Endometrial microvascular endothelial cells (primary cell): ENCODE data around the gene TSSC4. TPM values are rescaled to one million over a fixed set of nuclear protein-coding genes. Genes with fewer than 3 reads are reported as not detected.

Experiments used
- in situ Hi-C: cut with HindIII; loops from 2 replicates; pipeline ENCODE4 v1.10.0; 2017; ENCODE audit warnings: low sequenced_read_pairs, low pct_unique_long_range_greater_than_20kb; ENCODE audit errors: inconsistent ontology term
- total RNA-seq: library from RNA; depleted of rRNA; stranded (reverse); fragments of >200 nt; gene quantifications from one replicate; pipeline ENCODE4 v1.2.3, GENCODE V29; 2015; ENCODE audit errors: inconsistent ontology term

TSSC4 gene
- total RNA-seq, 1 donor from 2014 or later = 39.8 TPM

DNA sequence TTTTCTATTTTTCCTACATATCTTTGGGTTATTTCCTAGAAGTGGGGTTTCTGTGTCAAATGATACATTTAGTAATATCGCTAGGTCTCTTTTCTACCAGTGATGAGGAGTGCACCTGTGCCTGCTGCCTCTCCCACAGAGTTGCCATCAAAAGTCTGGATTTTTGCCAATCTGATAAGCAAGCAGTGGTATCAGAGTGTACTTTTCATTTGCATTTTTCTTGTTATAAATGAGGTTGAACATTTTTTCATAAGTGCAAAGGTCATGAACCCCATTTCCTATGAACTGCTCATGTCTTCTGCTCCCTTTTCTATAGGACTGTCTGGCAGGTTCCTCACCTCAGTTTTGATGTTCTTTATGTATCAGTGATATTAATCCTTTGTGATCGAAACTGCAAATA is 42.0 kb downstream of the TSSC4 start:
- in situ Hi-C loops = no loop called here

DNA sequence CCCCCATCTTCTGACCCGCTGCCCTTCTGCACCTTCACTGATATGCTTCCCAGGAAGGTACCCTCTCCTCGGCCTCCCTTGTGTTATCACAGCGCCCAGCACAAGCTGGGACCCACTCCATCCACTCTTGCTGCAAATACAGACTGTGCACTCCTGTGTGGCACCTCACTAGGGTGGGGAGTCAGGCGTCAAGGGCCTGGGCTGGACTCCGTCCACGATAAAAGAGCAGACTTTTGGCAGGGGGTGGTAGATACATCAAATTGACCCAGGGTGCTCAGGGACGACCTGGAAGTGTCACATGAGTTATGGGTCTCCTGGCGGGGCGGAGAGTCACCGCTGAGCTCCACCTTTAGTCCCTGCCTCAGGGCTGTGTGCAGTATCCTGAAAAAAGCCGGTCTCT is 42.9 kb downstream of the TSSC4 start:
- in situ Hi-C loops = no loop called here

DNA sequence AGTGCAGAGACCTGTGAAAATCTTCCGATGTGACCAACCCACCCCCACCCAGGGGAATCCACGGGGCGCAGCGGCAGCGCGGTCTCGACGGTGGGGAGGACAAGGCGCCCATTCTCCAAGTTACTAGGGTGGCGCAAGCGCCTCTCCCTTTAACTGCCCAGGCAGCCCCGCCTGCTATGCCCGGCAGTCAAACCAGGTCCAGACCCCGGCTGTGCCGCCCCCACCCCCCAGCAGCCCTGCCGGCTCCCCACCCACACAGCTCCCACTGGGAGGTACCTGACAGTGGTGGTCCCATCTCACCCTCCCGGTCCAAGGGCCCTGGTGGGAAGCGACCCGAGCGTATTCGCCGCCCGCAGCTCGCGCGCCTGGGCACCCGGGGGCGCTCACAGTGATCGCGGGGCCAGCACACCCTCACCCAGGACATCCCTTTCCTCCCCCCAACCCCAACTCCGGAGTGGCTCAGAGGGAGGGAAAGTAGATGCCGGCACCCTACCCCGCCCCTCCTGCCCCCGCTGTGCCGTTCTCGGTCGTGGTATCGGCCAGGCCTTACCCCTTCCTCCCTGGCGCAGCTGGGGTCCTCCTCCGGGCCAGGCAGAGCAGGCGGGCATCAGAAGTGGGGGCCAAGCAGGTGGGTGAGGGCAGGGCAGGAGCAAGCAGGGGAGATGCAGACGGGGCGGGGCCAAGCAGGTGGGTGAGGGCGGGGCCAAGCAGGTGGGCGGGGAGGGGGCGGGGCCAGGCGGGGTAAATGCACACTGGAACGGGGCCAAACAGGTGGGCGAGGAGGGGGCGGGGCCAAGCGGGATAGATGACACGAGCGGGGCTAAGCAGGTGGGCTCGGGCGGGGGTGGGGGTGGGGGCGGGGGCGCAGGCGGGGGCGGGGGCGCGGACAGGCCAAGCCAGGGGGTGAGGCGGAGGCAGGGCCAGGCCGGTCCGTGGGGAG is 43.6 kb downstream of the TSSC4 start, which contains the start of gene TRPM5:
TSS of gene TRPM5 (minus strand) at position 634 of the 940 bp plus-strand sequence. CDS start 21,478 bp downstream, outside the sequence.
- in situ Hi-C loops = no loop called here

DNA sequence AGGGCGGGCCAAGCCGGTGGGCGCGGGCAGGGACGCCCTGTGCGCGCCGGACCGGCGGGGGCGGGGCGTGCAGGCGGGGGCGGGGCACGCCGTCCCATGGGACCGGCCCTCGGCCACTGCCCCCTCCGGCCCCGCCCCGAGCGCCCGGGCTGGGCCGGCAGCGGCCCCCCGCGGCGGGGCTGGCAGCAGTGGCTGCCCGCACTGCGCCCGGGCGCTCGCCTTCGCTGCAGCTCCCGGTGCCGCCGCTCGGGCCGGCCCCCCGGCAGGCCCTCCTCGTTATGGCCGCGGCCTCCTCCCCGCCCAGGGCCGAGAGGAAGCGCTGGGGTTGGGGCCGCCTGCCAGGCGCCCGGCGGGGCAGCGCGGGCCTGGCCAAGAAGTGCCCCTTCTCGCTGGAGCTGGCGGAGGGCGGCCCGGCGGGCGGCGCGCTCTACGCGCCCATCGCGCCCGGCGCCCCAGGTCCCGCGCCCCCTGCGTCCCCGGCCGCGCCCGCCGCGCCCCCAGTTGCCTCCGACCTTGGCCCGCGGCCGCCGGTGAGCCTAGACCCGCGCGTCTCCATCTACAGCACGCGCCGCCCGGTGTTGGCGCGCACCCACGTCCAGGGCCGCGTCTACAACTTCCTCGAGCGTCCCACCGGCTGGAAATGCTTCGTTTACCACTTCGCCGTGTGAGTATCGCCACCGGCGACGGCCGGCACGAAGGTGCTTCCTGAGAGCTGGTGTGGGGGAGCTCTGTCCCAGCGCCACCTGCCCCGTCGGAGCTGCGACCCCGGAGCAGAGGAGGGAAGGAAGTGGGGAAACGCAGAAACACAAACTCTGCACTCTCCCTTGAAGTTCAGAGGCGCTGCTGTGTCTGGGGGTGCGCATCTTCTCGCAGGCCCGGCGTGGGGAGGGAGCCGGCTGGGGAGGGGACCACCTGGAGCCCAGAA is 44.5 kb downstream of the TSSC4 start, which contains the start of gene KCNQ1:
TSS of gene KCNQ1 (plus strand) at position 188 of the 925 bp plus-strand sequence. CDS start at position 279, 91 bp downstream.
- in situ Hi-C loops = no loop called here

DNA sequence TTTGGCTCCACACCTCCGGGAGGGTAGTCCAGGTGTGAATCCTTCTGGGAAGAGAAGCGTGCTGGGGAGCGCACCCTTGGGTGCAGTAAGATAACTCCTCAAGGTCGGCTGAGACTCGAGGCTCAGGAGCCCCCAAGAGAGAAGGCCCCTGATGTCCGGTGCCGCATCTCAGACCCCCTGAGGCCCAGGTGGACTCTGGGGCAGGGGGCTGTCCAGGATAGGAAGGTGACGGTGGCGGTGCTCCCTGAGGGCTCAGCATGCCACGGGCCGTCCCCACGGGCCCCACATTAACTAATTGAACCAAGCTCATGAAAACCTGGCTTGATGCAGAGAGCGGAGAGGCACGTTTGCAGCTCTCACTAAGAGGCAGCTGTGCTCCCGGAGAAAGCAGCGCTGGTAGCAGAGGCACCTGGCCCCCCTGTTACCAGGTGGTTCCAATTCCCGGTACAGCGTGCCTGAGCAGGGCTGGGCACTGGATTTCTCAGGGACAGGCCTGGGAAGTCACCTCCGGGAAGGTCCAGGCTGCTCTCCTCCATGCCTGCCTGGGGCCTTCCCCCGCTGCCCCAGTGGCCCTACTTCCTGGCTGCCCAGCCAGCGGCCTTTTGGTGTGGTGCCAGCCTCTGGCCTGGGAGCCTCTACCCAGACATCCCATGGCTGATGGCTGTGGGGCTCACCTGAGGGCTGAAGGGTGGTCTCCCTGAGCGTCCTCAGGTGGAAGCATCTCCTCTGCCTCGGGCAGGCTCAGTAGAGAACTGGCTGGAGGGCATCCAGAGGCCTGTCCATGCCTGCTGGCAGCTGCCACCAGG is 45.4 kb downstream of the TSSC4 start:
- in situ Hi-C loops = no loop called here

DNA sequence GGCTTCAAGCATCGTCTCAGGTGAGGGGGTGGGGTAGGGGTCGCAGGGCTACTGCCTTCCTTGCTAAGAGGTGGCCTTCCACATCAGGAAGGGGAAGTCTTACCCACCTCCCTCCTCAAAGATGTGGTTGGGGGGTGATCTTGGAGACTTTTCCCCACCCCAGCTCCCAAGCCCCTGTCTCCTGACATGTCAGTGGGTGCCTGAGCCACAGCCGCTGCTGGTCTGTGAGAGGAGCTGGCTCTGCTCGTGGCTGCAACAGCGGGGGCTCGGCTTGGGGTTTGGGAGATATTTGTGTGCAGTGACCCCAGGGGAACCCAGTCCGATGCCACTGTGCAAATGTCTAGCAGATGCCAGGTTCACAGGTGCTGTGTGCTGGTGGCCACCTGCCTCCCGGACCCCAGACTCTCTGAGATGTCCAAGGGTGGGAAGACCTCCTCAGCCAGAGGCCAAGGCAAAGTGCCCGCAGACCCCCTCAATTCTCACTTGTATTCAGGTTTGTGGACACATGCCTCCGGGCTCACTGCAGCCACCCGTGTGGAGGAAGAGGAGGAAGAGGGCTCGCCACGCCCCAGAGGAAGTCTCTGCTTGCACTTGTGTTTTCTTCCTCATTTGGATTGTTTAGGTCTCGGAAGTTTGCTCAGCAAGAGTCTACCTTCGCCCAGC is 46.2 kb downstream of the TSSC4 start:
- in situ Hi-C loops = no loop called here

DNA sequence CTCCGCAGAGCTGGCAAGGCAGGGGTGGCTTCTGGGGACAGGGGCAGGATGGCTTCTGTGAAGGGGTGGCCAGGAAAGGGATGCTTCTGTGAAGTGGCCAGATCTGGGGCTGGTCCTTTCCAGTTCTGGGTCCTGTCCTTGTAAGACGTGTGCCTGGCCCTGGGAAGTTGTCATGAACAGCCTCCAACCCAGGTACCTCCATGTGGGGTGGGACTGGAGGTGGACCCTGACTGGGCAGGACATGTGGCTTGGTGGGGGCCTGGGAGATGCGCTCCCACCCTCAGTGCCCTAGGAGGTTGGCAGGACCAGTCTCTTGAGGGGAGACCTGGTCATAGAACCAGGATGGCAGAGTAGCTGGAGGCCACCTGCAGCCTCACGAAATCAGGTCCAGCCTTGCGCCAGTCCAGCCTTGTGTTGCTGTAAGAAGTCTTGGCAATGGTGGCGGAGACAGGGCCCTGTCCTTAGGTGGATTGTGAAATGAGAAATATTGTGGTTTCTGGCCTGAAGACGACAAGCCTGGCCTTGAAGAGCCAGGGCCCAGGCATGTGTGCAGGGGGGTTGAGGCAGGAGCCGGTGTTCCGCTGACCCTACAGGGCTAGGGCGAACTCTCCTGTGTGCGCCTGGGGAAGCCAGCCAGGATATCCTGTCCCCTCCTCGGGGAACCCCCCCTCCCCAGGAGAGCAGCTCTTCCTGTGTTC is 46.9 kb downstream of the TSSC4 start:
- in situ Hi-C loops = no loop called here

DNA sequence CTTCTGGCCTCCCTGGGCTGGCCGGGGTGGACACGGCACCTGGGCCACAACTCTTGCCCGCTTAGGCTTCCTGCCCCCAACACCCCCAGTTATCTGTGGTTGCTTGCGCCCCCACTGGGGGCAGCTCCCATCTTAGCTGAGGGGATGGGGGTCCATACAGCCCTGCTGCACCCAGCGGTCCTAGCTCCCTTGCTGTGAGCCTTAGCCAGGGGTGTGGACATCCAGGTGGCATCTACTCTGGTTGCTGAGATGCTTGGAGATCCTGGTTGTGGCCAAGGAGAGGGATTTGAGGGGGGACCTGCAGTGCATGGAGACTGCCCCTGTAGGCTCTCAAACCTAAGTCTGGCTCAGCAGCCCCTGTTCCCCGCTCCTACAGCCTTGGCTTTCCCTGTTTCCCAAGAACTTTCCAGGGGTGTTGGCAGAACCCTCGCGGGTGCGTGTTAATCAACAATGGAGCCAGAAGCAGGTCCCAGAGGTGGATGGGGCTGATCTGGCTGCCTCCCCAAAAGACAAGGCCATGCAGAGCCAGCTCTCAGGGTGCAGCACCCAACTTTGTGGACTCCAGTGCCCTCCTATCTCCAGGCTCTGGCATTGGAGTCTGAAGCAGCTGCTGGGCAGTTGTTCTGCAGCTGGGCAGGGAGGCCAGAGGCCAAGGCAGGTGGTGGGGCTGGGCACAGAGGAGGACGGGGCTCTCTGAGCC is 47.6 kb downstream of the TSSC4 start:
- in situ Hi-C loops = no loop called here

DNA sequence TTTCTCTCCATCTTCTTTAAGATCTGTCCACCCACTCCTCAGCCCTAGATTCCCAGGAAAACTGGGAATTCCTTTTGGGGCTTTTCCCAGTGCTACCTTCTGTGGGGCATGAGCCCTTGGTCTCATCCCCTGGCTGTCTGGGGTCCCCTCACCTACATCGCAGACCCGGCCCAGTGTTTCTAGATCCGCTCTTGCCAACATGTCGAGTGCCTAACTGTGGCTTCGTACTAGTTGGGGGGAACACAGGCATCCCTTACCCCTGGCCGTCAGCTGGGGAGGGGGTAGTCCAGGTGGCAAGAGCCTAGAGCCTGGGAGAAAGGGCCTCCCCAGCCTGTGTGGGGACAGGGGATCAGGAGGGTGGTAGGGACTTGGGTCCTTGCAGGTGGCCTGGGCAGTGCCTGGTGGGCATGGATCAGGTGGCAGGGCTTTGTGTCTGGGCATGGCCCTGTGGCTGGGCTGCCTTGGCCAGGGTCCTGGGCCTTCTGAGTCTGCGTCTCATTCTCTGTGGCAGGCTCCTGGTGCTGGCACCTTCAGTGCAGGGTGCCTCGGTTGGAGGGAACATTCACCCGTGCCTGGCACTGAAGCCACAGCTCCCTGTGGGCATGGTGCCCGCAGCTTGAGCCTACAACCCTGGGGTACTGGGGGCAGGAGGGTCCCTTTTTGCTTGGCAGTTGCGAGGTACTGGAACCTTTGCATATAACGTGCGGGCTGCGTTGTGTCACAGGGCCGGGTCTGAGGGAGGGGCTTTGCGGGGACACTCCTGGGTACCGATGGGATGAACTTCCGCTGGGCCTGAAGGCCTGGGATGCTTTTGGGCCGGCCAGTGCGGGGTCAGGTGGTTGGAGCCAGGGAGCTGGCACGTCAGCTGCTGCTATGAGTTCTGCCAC is 48.4 kb downstream of the TSSC4 start:
- in situ Hi-C loops = no loop called here

DNA sequence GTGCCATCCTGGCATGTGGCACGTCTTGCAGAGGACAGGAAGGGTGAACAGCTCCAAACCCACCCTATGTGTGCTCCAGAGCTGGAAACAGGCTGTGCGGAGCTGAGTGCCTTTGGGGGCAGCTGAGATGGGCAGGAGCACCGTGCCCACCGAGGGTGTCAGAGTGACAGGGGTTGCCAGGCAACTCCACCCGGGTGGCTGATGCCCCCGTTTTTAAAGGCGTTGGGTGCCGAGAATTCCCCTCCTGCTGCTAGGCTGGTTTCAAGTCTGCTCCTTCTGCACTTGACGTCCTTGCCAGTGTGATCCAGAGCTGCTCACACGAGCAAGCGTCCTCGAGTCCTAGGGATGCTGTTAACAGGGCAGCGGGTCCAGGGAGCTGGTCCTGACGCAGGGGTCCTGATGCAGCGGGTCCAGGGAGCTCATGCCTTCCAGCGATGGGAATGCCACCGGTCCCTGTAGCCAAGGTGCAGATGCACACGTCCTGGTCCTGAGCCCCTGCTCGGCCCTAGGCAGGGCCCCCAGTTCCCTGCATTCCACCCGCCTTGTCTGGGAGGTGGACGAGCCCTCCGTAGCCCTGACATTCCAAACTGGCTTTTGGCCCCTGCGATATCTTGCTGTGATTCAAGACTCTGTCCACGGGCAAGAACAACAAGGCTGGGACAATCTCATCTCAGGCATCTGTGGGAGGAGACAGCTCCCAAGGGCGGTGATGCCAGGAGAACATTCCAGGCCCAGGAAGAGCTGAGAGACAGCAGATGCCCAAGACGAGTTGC is 49.2 kb downstream of the TSSC4 start:
- in situ Hi-C loops = no loop called here

DNA sequence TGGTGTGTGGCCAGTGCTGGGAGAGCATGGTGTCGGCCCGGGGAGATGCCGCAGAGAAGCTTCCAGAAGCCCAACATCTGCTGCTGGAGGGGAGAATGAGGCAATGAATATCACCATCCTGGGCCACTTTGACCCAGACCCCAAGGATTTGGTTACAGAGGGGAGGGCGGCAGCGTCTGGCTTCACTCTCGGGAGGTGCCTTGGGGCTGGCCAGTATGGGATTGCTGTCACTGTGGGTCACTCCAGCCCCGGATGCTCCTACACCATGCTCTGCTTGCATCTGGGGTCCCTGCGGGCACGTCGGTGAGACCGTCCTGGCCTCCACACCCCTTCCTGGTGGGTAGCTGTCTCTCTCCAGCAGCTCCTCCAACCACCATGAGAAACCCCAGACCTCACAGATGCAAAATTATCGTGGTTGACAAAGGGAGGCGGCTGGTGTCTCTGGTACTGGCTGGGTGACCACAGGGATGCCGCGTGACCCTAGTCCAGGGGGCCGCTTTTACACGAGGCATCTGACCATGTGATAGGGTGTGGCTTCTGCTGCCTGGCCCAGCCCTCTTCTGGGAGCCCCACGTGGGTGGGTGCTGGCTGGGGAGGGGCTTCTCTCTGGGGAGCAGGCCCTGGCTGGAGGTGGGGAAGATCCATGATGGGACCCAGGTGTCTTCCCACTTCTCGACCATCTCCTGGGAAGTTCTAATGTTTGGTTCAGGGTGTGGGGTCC is 49.9 kb downstream of the TSSC4 start:
- in situ Hi-C loops = no loop called here

DNA sequence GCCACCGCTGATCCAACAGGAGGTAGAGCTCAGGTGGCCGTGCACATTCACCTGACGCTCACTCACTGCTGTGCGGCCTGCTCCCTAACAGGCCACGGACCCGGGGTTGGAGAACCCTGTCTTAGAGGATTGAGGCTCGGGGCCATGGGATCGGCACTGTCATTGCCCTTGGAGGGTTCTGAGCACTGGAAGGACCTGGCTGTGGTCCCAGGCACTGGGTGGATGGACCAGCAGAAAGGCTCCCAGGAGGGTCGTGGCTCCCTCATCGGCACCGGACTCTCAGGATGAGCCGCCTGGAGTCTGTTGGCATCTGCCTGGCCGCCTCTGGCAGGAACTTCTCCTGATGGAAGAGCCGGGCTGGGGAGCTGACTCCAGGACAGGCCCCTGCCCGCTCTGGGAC is 50.8 kb downstream of the TSSC4 start:
- in situ Hi-C loops = no loop called here

DNA sequence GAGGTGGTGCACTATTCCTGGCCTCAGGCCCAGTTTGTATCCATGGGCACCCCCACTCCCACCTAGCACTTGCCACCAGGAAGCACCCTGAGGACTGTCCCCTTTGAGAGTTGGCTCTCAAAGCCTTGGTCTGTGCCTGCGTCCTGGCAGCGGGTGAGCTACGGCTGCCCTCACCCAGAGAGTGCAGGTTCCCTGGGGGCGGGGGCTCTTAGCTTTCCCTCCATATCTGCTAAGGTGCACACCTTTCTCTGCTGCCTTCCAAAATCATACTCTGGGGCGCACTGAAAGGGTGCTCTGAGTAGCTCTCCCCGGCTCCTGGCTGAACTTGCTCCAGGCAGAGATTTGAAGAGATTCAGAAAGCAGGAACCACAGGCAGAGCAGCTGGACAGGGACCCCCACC is 51.4 kb downstream of the TSSC4 start:
- in situ Hi-C loops = no loop called here

DNA sequence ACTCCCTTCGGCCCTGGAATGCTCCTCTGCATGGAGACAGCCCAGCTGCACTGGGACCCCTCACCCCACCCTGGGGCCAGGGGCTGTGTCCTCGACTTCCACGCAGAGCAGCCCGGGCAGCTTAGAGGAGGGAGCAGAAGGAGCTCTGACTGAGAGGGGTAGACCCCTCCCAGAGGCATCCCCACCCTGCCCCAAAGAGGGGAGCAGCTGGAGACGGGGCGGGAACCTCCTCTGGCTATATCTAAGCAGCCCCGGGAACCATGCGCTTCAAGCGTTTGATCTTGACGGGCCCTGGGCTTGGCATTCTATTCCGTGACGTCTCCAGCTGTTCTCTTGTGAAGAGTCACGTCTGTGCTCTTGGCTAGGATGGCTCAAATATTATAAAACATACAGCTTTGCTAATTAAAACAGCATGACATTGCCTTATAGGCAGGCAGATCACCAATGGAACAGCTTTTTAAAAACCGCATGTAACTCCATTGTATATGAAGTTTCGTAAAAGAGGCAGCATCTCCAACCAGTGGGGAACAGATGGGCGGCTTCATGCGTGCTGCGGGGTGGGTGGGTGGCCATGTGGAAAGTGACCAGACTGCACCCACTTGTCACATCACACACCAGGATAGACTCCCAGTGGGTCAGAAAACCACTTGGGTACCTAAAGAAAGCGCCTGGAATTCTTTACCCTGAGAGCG is 51.9 kb downstream of the TSSC4 start:
- in situ Hi-C loops = no loop called here
